Kidney epithelial cell (primary cell): ENCODE measurements around the gene ESD. TPM values are rescaled to one million over a fixed set of nuclear protein-coding genes. Genes with fewer than 3 reads are reported as not detected.
"Not testable (repeated sequence)": the region's sequence is repeated elsewhere in the genome, so short reads cannot be mapped to it uniquely, and the experiment has no call there.

Experiments used
- DNase-seq: peaks from one replicate; pipeline ENCODE4 v3.0.0-alpha.2; 2010; ENCODE audit warnings: low read depth
- H3K27me3 ChIP-seq: 2 replicates; pipeline ENCODE4 v1.6.0; 2011; ENCODE audit warnings: low read length; ENCODE audit not compliant: control insufficient read depth, insufficient read depth
- H3K36me3 ChIP-seq: 2 replicates; pipeline ENCODE4 v1.5.1; 2011; ENCODE audit warnings: low read length; ENCODE audit not compliant: control insufficient read depth, insufficient read depth
- H3K4me3 ChIP-seq: 2 replicates; pipeline ENCODE4 v1.5.1; 2011; ENCODE audit warnings: low read depth, mild to moderate bottlenecking, control low read depth, low read length
- total RNA-seq: library from RNA; depleted of rRNA; stranded (reverse); fragments of >200 nt; gene quantifications from 2 replicates; pipeline ENCODE4 v1.2.3, GENCODE V29; 2015
- TF ChIP-seq, protein P1 (sequence below): IDR thresholded peaks from 2 replicates; pipeline ENCODE4 v1.5.1; 2011; ENCODE audit warnings: mild to moderate bottlenecking, moderate library complexity, low read length, control low read depth, inconsistent platforms; ENCODE audit not compliant: insufficient read depth, poor library complexity, severe bottlenecking

The ESD gene
- total RNA-seq, 1 donor from 2014 or later = 128 TPM

DNA sequence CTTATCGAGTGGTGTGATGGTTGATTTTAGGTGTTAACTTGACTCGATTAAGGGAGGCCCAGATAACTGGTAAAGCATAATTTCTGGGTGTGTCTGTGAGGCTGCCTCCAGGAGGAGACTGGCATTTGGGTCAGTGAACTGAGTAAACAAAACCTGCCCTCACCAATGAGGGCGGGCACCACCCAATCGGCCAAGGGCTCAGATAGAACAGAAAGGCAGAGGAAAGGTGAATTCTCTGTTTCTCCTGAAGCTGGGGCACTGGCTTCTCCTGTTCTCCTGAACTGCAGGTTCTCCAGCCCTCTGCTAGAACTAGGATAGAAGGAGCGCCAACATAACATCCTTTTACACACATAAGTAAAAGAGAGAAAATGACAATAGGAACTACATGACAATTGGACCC is 35.1 kb downstream of the ESD start:
- H3K27me3 ChIP-seq = no peaks in the 10 kb centered on the region
- H3K4me3 ChIP-seq = no peak overlapping the region
- no peaks in the 10 kb centered on the region for H3K36me3 ChIP-seq
- TF ChIP-seq, protein P1, sequence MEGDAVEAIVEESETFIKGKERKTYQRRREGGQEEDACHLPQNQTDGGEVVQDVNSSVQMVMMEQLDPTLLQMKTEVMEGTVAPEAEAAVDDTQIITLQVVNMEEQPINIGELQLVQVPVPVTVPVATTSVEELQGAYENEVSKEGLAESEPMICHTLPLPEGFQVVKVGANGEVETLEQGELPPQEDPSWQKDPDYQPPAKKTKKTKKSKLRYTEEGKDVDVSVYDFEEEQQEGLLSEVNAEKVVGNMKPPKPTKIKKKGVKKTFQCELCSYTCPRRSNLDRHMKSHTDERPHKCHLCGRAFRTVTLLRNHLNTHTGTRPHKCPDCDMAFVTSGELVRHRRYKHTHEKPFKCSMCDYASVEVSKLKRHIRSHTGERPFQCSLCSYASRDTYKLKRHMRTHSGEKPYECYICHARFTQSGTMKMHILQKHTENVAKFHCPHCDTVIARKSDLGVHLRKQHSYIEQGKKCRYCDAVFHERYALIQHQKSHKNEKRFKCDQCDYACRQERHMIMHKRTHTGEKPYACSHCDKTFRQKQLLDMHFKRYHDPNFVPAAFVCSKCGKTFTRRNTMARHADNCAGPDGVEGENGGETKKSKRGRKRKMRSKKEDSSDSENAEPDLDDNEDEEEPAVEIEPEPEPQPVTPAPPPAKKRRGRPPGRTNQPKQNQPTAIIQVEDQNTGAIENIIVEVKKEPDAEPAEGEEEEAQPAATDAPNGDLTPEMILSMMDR = no peak
- no peak for DNase-seq

DNA sequence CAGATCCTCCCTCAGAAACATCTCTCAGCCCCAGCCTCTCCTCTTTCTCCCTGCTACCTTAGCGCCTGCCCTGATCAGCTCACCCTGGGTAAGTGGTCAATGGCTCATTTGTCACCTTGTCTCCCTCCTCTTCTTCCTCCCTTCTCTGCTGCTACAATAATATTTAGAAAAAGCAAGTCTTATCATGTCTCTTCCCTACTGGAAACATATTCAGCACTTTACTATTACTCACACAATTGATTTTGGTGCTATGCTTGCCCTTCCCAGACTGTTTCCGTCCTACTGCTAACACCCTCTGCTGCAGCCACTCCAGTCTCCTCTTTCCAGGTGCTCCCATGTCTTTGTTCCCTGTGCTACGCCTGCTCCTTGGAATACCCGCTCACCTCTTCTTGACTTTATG is 35.8 kb downstream of the ESD start:
- TF ChIP-seq, protein P1 = no peak
- Histone ChIP-seq H3K4me3 (no peak overlapping the region), H3K36me3 (no peaks in the 10 kb centered on the region), H3K27me3 (no peaks in the 10 kb centered on the region)
- no peak for DNase-seq

DNA sequence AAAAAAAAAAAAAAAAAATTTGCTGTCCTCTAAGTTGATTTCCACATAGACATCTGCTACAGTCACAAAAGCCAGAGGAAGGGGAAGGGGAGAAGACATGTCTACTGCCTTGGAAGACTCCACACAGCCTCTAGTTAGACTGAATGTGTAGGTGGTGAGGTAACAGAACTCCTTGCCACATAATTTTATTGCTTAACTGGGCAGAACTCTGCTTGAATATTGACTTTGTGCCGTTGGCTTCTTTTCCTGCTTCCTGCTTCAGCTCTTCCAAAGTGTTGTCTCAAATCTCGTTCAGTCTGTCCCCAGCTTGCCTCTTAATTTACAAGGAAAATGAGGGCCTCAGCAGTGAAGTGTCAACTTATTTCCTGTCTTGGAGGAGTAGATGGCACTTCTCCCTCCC is 37.1 kb downstream of the ESD start:
- TF ChIP-seq, protein P1 = no peak
- Histone ChIP-seq H3K36me3 (no peaks in the 10 kb centered on the region), H3K27me3 (no peaks in the 10 kb centered on the region), H3K4me3 (no peak overlapping the region)
- no peak for DNase-seq

DNA sequence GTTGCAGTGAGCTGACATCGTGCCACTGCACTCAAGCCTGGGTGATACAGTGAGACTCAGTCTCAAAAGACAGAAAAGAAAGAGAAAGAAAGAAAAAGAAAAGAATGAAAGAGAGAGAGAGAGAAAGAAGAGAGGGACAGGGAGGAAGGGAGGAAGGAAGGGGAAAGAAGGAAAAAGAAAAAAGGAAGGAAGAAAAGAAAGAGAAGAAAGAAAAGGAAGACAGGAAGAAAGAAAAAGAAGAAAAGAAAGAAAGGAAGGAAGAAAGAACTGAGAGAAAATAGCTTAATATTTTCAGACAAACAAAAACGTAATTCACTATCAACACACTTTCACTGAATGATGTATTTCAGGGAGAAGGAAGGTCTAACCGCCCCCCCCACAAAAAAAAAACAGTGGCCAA is 39.3 kb downstream of the ESD start:
- DNase-seq = no peak
- no peaks in the 10 kb centered on the region for H3K27me3 ChIP-seq
- TF ChIP-seq, protein P1 = no peak
- H3K36me3 ChIP-seq = no peaks in the 10 kb centered on the region
- no peak overlapping the region for H3K4me3 ChIP-seq

DNA sequence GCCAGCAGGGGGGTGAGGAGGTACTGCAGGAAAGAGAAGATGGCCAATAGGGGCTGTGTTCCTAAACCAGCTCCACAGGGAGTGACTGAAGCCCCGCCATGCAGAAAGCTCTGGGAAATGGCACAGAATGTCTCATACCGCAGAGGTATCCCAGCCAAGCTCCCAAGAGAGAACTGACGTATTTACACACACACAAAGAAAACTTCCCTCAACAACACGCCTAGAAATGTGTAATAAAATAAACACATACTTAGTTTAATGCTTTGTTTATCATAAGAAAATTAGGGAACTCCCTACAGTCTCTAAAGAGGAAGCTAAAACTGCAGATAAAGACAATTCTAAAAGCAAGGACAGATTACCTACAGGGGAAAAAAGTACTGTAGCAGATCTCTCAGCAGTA is 40.0 kb downstream of the ESD start:
- H3K27me3 ChIP-seq = no peaks in the 10 kb centered on the region
- TF ChIP-seq, protein P1 = no peak
- no peak for DNase-seq

DNA sequence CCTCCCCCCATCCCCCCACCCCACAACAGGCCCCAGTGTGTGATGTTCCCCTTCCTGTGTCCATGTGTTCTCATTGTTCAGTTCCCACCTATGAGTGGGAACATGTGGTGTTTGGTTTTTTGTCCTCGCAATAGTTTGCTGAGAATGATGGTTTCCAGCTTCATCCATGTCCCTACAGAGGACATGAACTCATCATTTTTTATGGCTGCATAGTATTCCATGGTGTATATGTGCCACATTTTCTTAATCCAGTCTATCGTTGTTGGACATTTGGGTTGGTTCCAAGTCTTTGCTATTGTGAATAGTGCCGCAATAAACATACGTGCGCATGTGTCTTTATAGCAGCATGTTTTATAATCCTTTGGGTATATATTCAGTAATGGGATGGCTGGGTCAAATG is 41.5 kb downstream of the ESD start:
- not testable (repeated sequence) for H3K4me3 ChIP-seq, DNase-seq, H3K27me3 ChIP-seq, H3K36me3 ChIP-seq

More for the DNA sequence above, 40.0 kb downstream of the ESD start:
- Histone ChIP-seq H3K36me3 (peaks cover 2% of the 10 kb centered on the region), H3K4me3 (no peak overlapping the region)

DNA sequence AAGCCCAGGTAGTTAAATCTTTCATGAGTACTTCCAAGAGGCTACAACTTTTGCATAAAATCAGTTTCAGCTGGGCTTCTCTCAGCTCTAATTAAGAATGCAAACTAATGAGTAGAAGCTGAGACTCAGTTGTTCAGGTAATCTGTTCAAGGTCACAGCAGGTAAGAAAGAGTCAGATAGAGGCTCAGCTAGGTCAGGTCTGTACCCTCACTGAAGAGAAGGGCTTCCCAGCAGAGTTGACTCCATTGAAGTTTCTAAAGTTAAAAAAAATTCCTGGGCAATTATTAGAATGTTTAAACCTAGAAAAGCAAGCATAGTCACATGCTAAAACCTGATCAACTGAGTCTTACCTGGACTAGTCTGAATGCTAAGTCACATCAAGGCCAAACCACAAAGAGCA is 42.1 kb downstream of the ESD start:
- TF ChIP-seq, protein P1 = no peak
- Histone ChIP-seq H3K4me3 (no peak overlapping the region), H3K36me3 (peaks cover 3% of the 10 kb centered on the region), H3K27me3 (no peaks in the 10 kb centered on the region)
- DNase-seq = no peak
